Mucosa of gallbladder (tissue), 1 donor: Measurements from ENCODE around the gene WDR70. TPM values are rescaled to one million over a fixed set of nuclear protein-coding genes. Genes with fewer than 3 reads are reported as not detected.
"Not testable (repeated sequence)": the region's sequence is repeated elsewhere in the genome, so short reads cannot be mapped to it uniquely, and the experiment has no call there.

Experiments used
- DNase-seq: peaks from one replicate; pipeline ENCODE4 v3.0.0-alpha.2; 2020; ENCODE audit warnings: low spot score
- total RNA-seq: library from RNA; stranded (reverse); gene quantifications from one replicate; pipeline ENCODE4 v1.2.1, GENCODE V29; 2021
- donor health status: DM: no; HTN: no; CAD: no.

The WDR70 gene
- total RNA-seq, 1 donor from 2014 or later: 26.7 TPM

GRCh38 chr5:37767251-37767650 lies 388.1 kb downstream of the WDR70 start:
- no peak for DNase-seq

GRCh38 chr5:37767961-37768360 lies 388.8 kb downstream of the WDR70 start:
- DNase-seq: no peak

GRCh38 chr5:37768371-37768770 lies 389.3 kb downstream of the WDR70 start:
- no peak for DNase-seq

- DNase-seq: no peak
These were observed 390.0 kb downstream of the WDR70 start for GRCh38 chr5:37769108-37769507.

GRCh38 chr5:37769840-37770239 lies 390.7 kb downstream of the WDR70 start:
- no peak for DNase-seq

GRCh38 chr5:37770786-37771185 lies 391.7 kb downstream of the WDR70 start:
- no peak for DNase-seq

GRCh38 chr5:37771203-37771611 lies 392.1 kb downstream of the WDR70 start:
- DNase-seq: no peak

- DNase-seq: no peak
These were observed 392.6 kb downstream of the WDR70 start for GRCh38 chr5:37771731-37772130.

- DNase-seq: no peak
These were observed 393.1 kb downstream of the WDR70 start for GRCh38 chr5:37772255-37772654.

- no peak for DNase-seq
These were observed 394.7 kb downstream of the WDR70 start for GRCh38 chr5:37773809-37774208.

GRCh38 chr5:37774912-37775483 lies 395.9 kb downstream of the WDR70 start:
- no peak for DNase-seq

- no peak for DNase-seq
These were observed 397.7 kb downstream of the WDR70 start for GRCh38 chr5:37776826-37777225.

- DNase-seq: no peak
These were observed 398.5 kb downstream of the WDR70 start for GRCh38 chr5:37777432-37778130.

GRCh38 chr5:37781409-37781808 lies 402.3 kb downstream of the WDR70 start:
- not testable (repeated sequence) for DNase-seq

GRCh38 chr5:37786416-37786815 lies 407.3 kb downstream of the WDR70 start:
- DNase-seq: no peak

GRCh38 chr5:37786862-37787519 lies 407.9 kb downstream of the WDR70 start:
- DNase-seq: no peak

- no peak for DNase-seq
These were observed 408.6 kb downstream of the WDR70 start for GRCh38 chr5:37787742-37788141.

GRCh38 chr5:37789991-37790390 lies 410.9 kb downstream of the WDR70 start:
- no peak for DNase-seq

GRCh38 chr5:37791321-37791720 lies 412.2 kb downstream of the WDR70 start:
- no peak for DNase-seq

GRCh38 chr5:37792975-37793631 lies 414.0 kb downstream of the WDR70 start:
- no peak for DNase-seq

GRCh38 chr5:37795292-37795691 lies 416.2 kb downstream of the WDR70 start:
- DNase-seq: not testable (repeated sequence)

- DNase-seq: not testable (repeated sequence)
These were observed 417.3 kb downstream of the WDR70 start for GRCh38 chr5:37796435-37796834.
